Left lung (tissue), 10 donors: ENCODE measurements around the gene GSS. TPM values are rescaled to one million over a fixed set of nuclear protein-coding genes. Genes with fewer than 3 reads are reported as not detected.

Experiments
- ATAC-seq: fragments of 200-7000 bp; cut with Tn5 transposase; one replicate; pipeline ENCODE4 v1.9.1; 2020; ENCODE audit warnings: moderate library complexity
- DNase-seq, 4 donors: peaks; one replicate each; pipeline ENCODE4 v3.0.0-alpha.2; 2013 to 2020
- H3K27ac ChIP-seq, 2 donors: fragments of 200-600 bp; sonication (generic) in 1 of 2; one replicate each; pipeline versions ENCODE4 v1.5.0 to v1.8.0; 2020 to 2021
- H3K27me3 ChIP-seq, 2 donors: fragments of 200-600 bp; sonication (generic) in 1 of 2; one replicate each; pipeline versions ENCODE4 v1.5.0 to v1.8.0; 2020 to 2021
- H3K36me3 ChIP-seq, 2 donors: fragments of 200-600 bp; sonication (generic) in 1 of 2; one replicate each; pipeline versions ENCODE4 v1.5.0 to v1.8.0; 2020 to 2021
- H3K4me1 ChIP-seq, 2 donors: fragments of 200-600 bp; one replicate each; pipeline ENCODE4 v1.8.0; 2021
- H3K4me3 ChIP-seq, 2 donors: fragments of 200-600 bp; sonication (generic) in 1 of 2; one replicate each; pipeline versions ENCODE4 v1.5.0 to v1.8.0; 2020 to 2021; ENCODE audit warnings: mild to moderate bottlenecking in 1 of 2
- H3K9me3 ChIP-seq, 2 donors: fragments of 200-600 bp; sonication (generic) in 1 of 2; one replicate each; pipeline versions ENCODE4 v1.5.0 to v1.8.0; 2020 to 2021
- intact Hi-C, 2 donors: fragments of 100-400 bp; cut with DNase I; formaldehyde crosslinking; loops; one replicate each; pipeline versions ENCODE4 v1.11.2 to v1.14.2; 2022
- polyA plus RNA-seq, 6 donors: library from polyadenylated mRNA; unstranded; fragments of 120-200 nt; gene quantifications; one replicate each; pipeline ENCODE4 v1.2.1, GENCODE V29; 2013; ENCODE audit not compliant: insufficient read length in 6 of 6
- total RNA-seq, 2 donors: library from RNA; stranded (reverse); fragmentation: NEBNext Ultra II Directional; extraction: Animal tissue kit (Norgen Biotek cat#: 25700); gene quantifications; one replicate each; pipeline ENCODE4 v1.2.1, GENCODE V29; 2021
- TF ChIP-seq, protein P1 (sequence below), 2 donors: fragments of 200-600 bp; sonication (generic) in 1 of 2; IDR thresholded peaks; one replicate each; pipeline versions ENCODE4 v1.5.0 to v1.8.0; 2021; ENCODE audit warnings: antibody characterized with exemption in 2 of 2
- donor health status: DM: no; HTN: yes; CAD: no.
- donor health status: DM: no; HTN: no; CAD: no.

The GSS gene
- total and polyA plus RNA-seq, 8 donors: 37.8 to 50.3 (median 41.5) TPM

- TF ChIP-seq, protein P1, sequence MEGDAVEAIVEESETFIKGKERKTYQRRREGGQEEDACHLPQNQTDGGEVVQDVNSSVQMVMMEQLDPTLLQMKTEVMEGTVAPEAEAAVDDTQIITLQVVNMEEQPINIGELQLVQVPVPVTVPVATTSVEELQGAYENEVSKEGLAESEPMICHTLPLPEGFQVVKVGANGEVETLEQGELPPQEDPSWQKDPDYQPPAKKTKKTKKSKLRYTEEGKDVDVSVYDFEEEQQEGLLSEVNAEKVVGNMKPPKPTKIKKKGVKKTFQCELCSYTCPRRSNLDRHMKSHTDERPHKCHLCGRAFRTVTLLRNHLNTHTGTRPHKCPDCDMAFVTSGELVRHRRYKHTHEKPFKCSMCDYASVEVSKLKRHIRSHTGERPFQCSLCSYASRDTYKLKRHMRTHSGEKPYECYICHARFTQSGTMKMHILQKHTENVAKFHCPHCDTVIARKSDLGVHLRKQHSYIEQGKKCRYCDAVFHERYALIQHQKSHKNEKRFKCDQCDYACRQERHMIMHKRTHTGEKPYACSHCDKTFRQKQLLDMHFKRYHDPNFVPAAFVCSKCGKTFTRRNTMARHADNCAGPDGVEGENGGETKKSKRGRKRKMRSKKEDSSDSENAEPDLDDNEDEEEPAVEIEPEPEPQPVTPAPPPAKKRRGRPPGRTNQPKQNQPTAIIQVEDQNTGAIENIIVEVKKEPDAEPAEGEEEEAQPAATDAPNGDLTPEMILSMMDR (IDR thresholded peaks at IDR 0.05): no peak
- H3K4me3 ChIP-seq: no peak overlapping the region
- H3K27ac ChIP-seq: peak overlapping the region in 1 of 2 donors; percentile 35
- DNase-seq (no peak), ATAC-seq (no peak)
- peaks cover 0 to 95% of the 10 kb centered on the region in 2 donors for H3K36me3 ChIP-seq
- intact Hi-C loops: no loop called here
- peaks cover 0 to 20% of the 10 kb centered on the region in 2 donors for H3K4me1 ChIP-seq
- H3K27me3 ChIP-seq: no peaks in the 10 kb centered on the region
- H3K9me3 ChIP-seq: no peaks in the 10 kb centered on the region
Observed at GRCh38 chr20:34921436-34921835, 34.2 kb downstream of the GSS start.

GRCh38 chr20:34920055-34920454 lies 35.6 kb downstream of the GSS start:
- Histone ChIP-seq H3K27ac (no peak overlapping the region), H3K9me3 (no peaks in the 10 kb centered on the region), H3K4me3 (no peak overlapping the region), H3K36me3 (peaks cover 0 to 89% of the 10 kb centered on the region in 2 donors), H3K27me3 (no peaks in the 10 kb centered on the region), H3K4me1 (peaks cover 0 to 20% of the 10 kb centered on the region in 2 donors)
- TF ChIP-seq, protein P1 (IDR thresholded peaks at IDR 0.05): no peak
- intact Hi-C loops: no loop called here
- DNase-seq: no peak
- no peak for ATAC-seq

DNA sequence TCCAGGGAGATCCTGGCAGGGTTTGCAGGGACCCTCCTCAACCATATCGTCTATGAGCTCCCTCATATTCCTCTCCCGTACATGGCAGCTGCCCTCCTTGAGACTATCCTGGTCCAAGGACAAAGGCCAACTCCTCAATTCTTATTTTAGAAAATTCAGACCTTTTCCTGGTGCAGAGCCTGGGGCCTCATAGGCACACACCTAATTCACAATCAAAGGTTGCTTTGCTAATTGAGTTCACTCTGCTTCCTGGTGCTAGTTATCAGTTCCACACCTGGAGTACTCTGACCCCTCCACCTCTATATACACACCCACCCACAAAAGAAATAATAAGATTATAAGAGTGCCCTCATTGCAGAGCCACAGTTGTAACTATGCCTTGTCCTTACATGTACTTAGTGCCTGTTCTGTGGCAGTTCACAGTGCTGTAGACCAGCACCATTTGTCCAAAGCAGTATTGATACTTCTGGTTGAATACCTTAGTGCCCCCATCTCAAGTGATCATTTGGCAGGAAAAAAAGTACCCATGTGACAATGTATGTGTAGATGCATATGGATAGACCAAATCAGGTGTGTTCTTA lies 38.7 kb downstream of the GSS start:
- H3K4me1 ChIP-seq: peaks cover 0 to 7% of the 10 kb centered on the region in 2 donors
- no peak overlapping the region for H3K4me3 ChIP-seq
- ATAC-seq (no peak), DNase-seq (no peak)
- no peak overlapping the region for H3K27ac ChIP-seq
- intact Hi-C loops: no loop called here
- H3K27me3 ChIP-seq: no peaks in the 10 kb centered on the region
- peaks cover 0 to 76% of the 10 kb centered on the region in 2 donors for H3K36me3 ChIP-seq
- no peaks in the 10 kb centered on the region for H3K9me3 ChIP-seq
- TF ChIP-seq, protein P1 (IDR thresholded peaks at IDR 0.05): no peak

DNA sequence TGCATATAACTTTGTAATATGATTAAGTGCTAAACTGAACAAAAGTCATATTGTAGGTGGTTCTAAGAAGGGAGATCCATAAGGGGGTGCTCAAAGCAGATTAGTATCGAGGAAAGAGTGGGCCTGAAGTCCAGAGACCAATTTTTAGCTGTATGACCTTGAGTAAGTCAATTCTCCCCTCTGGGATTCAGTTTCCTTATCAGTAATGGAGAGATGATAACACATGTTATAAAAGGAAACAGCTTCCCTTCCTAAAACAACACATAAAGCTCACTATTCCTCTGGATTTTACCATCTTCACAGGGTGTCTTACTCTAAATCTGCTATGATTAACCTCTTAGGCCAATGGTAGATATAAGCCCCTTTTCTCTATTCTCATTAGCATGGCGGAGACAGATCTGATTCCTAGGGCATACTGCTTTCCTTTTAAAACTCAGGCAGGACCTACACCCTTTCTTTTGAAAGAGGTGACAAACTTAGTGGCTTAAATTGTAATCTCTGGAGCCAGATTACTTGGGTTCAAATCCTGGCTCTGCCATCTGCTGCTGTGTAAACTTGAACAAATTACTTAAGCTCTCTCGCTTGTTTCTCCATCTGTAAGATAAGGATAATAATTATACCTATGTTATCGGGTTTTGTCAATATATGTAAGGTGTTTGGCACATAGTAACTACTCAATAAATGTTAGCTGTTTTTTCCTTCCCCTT lies 39.7 kb downstream of the GSS start:
- intact Hi-C loops: no loop called here
- H3K4me1 ChIP-seq: no peaks in the 10 kb centered on the region
- no peaks in the 10 kb centered on the region for H3K9me3 ChIP-seq
- H3K36me3 ChIP-seq: peaks cover 0 to 67% of the 10 kb centered on the region in 2 donors
- DNase-seq: no peak
- no peak overlapping the region for H3K27ac ChIP-seq
- TF ChIP-seq, protein P1 (IDR thresholded peaks at IDR 0.05): no peak
- H3K27me3 ChIP-seq: no peaks in the 10 kb centered on the region
- no peak for ATAC-seq
- H3K4me3 ChIP-seq: no peak overlapping the region

DNA sequence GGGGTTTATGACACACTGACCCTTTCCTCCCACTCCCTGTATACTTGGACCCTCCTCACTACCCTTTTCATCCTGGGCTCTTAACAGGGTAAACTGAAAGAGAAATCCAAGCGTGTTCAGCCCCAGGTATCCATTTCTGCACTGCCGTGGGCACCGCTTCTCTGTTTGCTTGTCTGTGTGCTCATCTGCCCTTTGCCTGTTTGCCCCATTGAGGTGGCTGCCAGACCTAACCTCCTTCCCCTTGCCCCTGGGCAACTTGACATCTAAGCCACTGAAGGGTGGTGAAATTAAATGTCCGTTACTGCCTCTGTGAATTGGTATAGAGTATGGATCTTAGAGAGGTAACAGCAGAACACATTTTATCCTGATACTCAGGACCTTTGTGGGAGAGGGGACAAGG lies 40.5 kb downstream of the GSS start:
- DNase-seq (no peak), ATAC-seq (no peak)
- Histone ChIP-seq H3K36me3 (peaks cover 0 to 59% of the 10 kb centered on the region in 2 donors), H3K4me1 (no peaks in the 10 kb centered on the region), H3K27me3 (no peaks in the 10 kb centered on the region), H3K4me3 (no peak overlapping the region), H3K9me3 (no peaks in the 10 kb centered on the region), H3K27ac (no peak overlapping the region)
- intact Hi-C loops: no loop called here
- TF ChIP-seq, protein P1 (IDR thresholded peaks at IDR 0.05): no peak
